HG02610 (cell line): Measurements from ENCODE around the gene NR5A2.
"Not testable (repeated sequence)": the region's sequence is repeated elsewhere in the genome, so short reads cannot be mapped to it uniquely, and the experiment has no call there.

ENCODE experiments used
- ATAC-seq: cut with Tn5 transposase; IDR thresholded peaks from one replicate; pipeline ENCODE4 v1.9.1; 2021; ENCODE audit warnings: mild to moderate bottlenecking, moderate library complexity; ENCODE audit not compliant: unreplicated experiment

NR5A2 gene

GRCh38 chr1:200157715-200158114, 130.2 kb downstream of the NR5A2 start:
- ATAC-seq: no peak

- ATAC-seq: no peak
Measured at GRCh38 chr1:200161801-200162200, 134.3 kb downstream of the NR5A2 start.

- no peak for ATAC-seq
Measured at GRCh38 chr1:200162258-200162657, 134.7 kb downstream of the NR5A2 start.

GRCh38 chr1:200162877-200163276, 135.4 kb downstream of the NR5A2 start:
- ATAC-seq: no peak

GRCh38 chr1:200163911-200164310, 136.4 kb downstream of the NR5A2 start:
- no peak for ATAC-seq

GRCh38 chr1:200165493-200166220, 138.1 kb downstream of the NR5A2 start:
- no peak for ATAC-seq

GRCh38 chr1:200166411-200166810, 138.9 kb downstream of the NR5A2 start:
- no peak for ATAC-seq

- ATAC-seq: no peak
Measured at GRCh38 chr1:200168926-200169325, 141.4 kb downstream of the NR5A2 start.

GRCh38 chr1:200172311-200172710, 144.8 kb downstream of the NR5A2 start:
- ATAC-seq: no peak

GRCh38 chr1:200173097-200173618, 145.6 kb downstream of the NR5A2 start:
- ATAC-seq: no peak

- ATAC-seq: no peak
Measured at GRCh38 chr1:200174525-200175295, 147.2 kb downstream of the NR5A2 start.

- no peak for ATAC-seq
Measured at GRCh38 chr1:200176181-200176580, 148.7 kb downstream of the NR5A2 start.

GRCh38 chr1:200176798-200177197, 149.3 kb downstream of the NR5A2 start:
- no peak for ATAC-seq

- ATAC-seq: no peak
Measured at GRCh38 chr1:200178340-200178739, 150.8 kb downstream of the NR5A2 start.

GRCh38 chr1:200179126-200179780, 151.7 kb downstream of the NR5A2 start:
- ATAC-seq: no peak

- ATAC-seq: no peak
Measured at GRCh38 chr1:200179781-200180160, 152.3 kb downstream of the NR5A2 start.

- no peak for ATAC-seq
Measured at GRCh38 chr1:200180821-200181220, 153.3 kb downstream of the NR5A2 start.

- ATAC-seq: no peak
Measured at GRCh38 chr1:200181861-200182260, 154.4 kb downstream of the NR5A2 start.

- ATAC-seq: no peak
Measured at GRCh38 chr1:200182701-200183100, 155.2 kb downstream of the NR5A2 start.

GRCh38 chr1:200183637-200184036, 156.1 kb downstream of the NR5A2 start:
- no peak for ATAC-seq

GRCh38 chr1:200184196-200184595, 156.7 kb downstream of the NR5A2 start:
- no peak for ATAC-seq

- ATAC-seq: not testable (repeated sequence)
Measured at GRCh38 chr1:200185191-200185590, 157.7 kb downstream of the NR5A2 start.
